NCI-H2029 treated with DMSO at 0.1 percent for 48 hours (cell line): ENCODE data around the gene TNFRSF14.

ENCODE experiments used
- DNase-seq: peaks from one replicate; lab custom pipeline; 2025; lab: John Stamatoyannopoulos, UW

Gene TNFRSF14

GRCh38 chr1:2556277-2556677 is at the start of gene TNFRSF14:
TSS of gene TNFRSF14 (plus strand) at chr1:2556371. CDS start at chr1:2556665, 294 bp downstream.
- no peak for DNase-seq

- no peak for DNase-seq
Measured at GRCh38 chr1:2506901-2507565, 49.1 kb upstream of the TNFRSF14 start.

GRCh38 chr1:2507744-2508155 is 48.4 kb upstream of the TNFRSF14 start:
- no peak for DNase-seq

DNA sequence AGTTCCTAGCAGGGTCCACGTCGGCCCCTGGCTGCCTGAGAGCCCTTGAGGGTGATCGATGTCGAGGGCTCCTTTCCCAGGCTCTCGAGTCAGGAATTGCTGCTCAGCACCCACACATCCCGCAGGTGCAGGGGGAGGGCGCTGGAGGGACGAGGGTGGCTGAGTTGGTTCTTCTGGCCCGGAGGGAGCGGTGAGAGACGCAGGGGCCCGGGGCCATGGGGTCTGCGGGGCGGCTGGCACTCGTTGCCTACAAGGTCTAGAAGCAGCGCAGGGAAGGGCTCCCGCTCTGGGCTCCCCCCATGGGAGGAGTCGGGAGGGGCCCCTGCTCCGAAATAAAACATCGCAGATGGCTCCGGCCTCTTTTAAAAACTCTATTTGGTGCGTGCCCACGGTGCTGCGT is 48.0 kb upstream of the TNFRSF14 start:
- DNase-seq: no peak

GRCh38 chr1:2508751-2509150 is 47.4 kb upstream of the TNFRSF14 start:
- DNase-seq: no peak

DNA sequence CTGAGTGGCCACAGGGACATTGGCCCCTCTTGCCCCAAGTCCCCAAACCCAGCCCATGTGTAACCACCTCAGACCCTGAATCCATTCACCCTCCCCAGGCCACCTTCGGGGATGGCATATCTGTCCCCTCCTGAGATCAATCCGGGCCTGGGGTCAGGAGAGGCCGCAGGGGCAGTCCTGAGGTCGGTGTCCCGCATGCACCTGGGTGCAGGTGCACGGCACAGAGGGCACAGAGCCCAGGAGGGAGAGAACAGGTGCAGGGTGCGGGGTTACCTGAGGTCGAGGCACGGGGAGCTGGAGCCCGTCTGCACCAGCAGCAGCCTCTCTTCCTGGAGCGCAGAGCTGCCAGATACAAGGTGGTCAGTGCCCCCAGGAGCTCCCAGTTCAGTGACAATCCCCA is 46.6 kb upstream of the TNFRSF14 start:
- no peak for DNase-seq

- DNase-seq: no peak
Measured at GRCh38 chr1:2510366-2511155, 45.6 kb upstream of the TNFRSF14 start.

GRCh38 chr1:2512862-2513421 is 43.2 kb upstream of the TNFRSF14 start:
- DNase-seq: no peak

- DNase-seq: no peak
Measured at GRCh38 chr1:2513939-2514652, 42.1 kb upstream of the TNFRSF14 start.

- no peak for DNase-seq
Measured at GRCh38 chr1:2514863-2515762, 41.1 kb upstream of the TNFRSF14 start.

GRCh38 chr1:2515763-2516080 is 40.4 kb upstream of the TNFRSF14 start:
- DNase-seq: no peak

DNA sequence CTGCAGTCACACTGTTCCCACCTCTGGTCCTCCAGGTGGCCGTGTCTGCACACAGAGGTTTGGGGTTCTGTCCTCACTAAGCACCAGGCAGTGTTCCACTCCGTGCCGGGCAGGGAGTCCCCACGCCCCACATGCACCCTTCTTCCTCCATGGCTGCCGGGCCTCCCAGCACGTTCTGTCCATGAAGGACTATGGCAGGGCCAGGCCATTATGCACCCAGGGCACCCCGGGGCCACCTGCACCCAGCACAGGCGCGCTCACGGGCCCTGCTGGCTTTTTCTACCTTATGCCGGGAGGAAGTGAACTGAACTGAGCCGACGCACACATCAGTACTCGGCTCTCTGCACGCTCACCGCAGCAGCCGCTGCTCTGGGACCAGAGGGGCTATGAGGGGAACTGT is 40.0 kb upstream of the TNFRSF14 start:
- DNase-seq: no peak

DNA sequence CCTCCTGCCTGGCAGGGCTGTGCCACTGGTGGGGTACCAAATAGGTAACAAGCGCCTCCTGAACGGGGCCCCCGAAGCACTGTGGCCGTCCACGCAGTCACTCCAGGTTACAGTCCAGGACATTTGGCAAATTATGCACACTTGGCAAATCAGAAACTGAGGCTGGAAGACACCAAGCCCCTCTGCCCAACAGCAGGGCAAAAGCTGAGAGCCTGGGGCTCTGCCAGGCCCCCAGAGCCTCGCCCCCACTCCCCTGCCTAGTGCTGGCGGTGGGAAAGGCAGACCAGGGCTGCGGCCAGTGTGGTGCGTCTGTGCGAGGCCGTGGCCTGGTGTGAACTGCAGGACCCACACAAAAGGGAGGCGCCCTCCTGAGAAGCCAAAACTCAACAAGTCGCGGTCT is 39.2 kb upstream of the TNFRSF14 start:
- no peak for DNase-seq

- DNase-seq: no peak
Measured at GRCh38 chr1:2517966-2518365, 38.2 kb upstream of the TNFRSF14 start.

DNA sequence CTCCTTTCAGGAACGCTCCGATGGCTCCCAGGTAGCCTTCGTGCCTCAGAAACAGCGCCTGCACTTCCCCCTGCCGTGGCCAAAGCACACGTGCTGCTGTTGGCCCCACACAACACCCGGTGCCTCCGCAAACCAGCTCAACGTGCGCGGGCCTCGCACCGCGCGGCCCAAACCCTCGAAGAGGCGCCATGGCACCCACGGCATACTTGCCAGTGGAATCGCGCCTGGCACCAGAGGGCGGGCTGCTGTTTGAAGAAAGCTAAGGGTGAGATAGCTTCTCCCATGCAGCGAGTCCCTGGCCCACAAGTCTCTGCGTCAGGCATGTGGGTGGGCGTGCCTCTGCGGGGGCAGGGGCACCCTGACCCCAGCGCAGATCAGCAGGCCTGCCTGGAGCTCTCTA is 37.6 kb upstream of the TNFRSF14 start:
- DNase-seq: no peak

DNA sequence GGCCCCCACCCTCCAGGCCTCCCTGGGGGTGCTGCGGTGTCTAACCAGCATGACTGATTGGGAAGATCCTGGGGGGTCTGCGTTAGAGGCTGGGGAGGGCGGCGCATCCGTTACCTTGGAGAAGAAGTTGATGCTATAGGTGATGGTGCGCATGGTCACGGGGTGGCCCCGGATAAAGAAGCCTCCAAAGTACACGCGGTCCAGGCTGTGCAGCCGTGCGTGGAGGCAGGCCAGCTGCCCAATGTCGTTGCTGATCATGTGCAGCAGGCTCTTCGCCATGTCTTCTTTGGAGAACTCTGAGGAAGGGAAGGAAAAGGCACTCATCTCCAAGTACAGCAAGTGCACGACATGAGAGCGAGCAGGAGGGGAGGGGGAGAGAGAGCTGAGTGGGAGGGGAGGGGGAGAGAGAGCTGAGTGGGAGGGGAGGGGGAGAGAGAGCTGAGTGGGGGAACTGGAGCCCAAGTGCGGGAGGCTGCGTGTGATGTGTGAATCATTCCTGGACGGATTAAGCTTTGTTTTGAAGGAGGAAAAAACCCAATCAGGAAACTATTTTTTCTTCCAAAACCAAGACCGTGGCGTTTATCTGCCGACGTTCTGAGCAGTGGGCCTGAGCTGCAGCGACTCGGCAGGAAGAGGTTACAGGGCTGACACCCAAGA is 37.0 kb upstream of the TNFRSF14 start:
- no peak for DNase-seq

DNA sequence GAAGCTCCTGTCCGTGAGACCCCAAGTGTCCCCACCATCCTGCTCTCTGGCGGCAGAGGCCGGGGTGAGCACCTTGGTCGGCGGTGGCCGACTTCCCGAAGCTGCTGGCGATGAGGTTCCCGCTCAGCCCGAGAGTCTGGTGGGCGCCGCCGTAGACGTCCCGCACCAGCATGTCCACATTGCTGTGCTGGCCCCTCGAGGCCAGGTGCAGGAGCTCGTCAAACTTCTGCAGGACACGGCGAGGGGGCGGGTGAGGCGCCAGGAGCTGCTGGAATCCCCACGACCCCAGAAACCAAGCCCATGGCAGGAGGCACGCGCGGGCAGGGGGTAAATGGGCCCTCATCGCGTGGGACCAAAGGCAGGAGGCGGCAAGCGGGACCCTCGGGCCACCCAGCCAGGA is 36.4 kb upstream of the TNFRSF14 start:
- DNase-seq: no peak

DNA sequence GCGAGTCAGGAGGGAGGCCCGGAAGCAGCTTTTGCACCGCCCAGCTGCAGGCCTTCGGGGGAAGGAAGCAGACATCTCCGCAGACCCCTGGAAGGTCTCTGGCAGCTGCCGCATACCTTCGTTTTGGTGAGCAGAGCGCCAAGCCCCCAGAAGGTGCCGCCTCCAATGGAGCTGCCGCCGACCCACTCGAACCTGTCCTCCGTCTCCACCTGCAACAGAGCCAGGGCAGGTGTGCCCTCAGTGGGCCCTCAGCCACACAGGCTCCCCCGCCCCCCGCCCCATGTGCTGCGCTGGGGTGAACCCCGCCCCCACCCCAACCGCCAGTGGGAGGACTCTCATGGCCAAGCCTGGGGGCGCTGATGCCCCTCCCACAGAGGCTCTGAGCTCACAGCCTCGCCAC is 36.0 kb upstream of the TNFRSF14 start:
- DNase-seq: no peak

DNA sequence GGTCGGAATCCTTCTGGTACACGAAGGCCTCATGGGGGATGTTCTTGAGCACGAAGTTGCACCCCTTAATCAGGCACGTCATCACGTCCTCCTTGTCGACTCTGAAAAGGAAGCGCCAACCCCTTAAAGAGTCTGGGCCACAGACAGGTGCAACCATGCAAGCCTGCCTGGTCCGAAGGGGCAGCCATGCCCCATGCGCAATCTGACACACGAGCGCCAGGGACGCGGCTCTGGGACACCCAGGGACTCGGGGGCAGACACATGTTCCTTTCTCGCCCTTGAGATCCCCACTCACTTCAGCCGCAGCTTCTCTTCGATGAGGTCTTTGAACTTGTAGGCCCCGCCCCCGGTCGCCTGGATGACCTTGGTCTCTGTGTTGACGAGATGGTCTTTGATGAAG is 35.4 kb upstream of the TNFRSF14 start:
- no peak for DNase-seq

GRCh38 chr1:2522230-2522629 is 33.9 kb upstream of the TNFRSF14 start:
- DNase-seq: no peak

DNA sequence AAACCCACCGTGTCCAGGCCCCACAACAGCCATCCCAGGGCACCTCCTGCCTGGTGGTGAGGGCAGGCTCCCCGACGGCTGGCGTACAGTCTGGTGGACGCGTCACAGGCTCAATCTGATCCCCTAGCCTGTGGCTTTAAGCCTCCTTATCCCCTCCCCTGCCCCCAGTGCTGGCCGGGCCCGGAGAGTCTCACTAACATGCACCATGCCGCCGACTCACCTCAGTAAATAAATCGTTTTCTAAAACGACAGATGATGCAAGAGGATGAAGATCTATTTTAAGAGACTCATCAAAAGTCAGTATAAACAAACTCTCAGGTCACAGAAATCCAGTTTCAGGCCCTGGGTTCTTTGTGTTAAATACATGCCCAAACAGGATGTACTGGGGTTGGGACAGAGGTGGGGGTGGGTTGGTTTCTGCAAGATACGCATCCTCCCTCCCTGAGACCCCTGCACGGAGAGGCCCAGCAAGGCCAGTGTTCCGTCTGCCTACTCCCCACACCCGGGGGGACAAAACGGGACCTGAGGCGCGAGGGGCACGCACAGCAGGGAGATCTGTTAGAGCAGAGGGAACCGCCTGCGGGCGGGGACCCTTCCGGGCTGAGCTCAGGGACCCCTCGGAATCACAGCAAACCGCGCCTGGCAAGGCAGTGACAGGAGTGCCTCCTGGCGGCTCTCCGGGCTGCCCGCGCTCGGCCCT is 32.8 kb upstream of the TNFRSF14 start:
- DNase-seq: no peak
